IMR-90 (cell line): ENCODE results near the gene CCDC70. TPM values are rescaled to one million over a fixed set of nuclear protein-coding genes. Genes with fewer than 3 reads are reported as not detected.

Experiments
- ATAC-seq: fragments of 200-7000 bp; cut with Tn5 transposase; 2 replicates; pipeline ENCODE4 v1.9.1; 2020; ENCODE audit warnings: low read depth, mild to moderate bottlenecking, moderate library complexity
- BruUV-seq: library from RNA; stranded (reverse); fragments of 400-500 nt; replicated peaks from 2 replicates; lab custom pipeline; 2021; lab: Mats Ljungman, UMichigan
- CTCF ChIA-PET: fragments of 300-600 bp; formaldehyde crosslinking; extraction: SDS; loops from one replicate; lab custom pipeline; 2021; ENCODE audit warnings: antibody characterized with exemption; lab: Yijun Ruan, JAX
- POLR2A ChIA-PET: fragments of 300-600 bp; sonication (Branson Sonifier 250); formaldehyde crosslinking; loops from one replicate; lab custom pipeline; 2022; ENCODE audit warnings: antibody characterized with exemption; ENCODE audit not compliant: unreplicated experiment; lab: Charles Lee
- DNase-seq: peaks from one replicate; pipeline ENCODE4 v3.0.0; 2013
- H2AFZ ChIP-seq: replicated peaks from 2 replicates; pipeline ENCODE3; 2013; ENCODE audit warnings: low read length, mild to moderate bottlenecking; ENCODE audit not compliant: poor library complexity
- H2AK5ac ChIP-seq: 2 replicates; pipeline ENCODE4 v1.6.1; 2013; ENCODE audit warnings: low read depth, low read length, inconsistent platforms
- H2AK9ac ChIP-seq: replicated peaks from 2 replicates; pipeline ENCODE3; 2013; ENCODE audit warnings: mild to moderate bottlenecking, low read depth, low read length, moderate library complexity; ENCODE audit not compliant: poor library complexity
- H2BK120ac ChIP-seq: 2 replicates; pipeline ENCODE4 v1.6.1; 2013; ENCODE audit warnings: low read depth, low read length, inconsistent platforms
- H2BK15ac ChIP-seq: 3 replicates; pipeline ENCODE4 v1.6.1; 2013; ENCODE audit warnings: low read depth, low read length, inconsistent platforms
- H2BK20ac ChIP-seq: 2 replicates; pipeline ENCODE4 v1.6.1; 2013; ENCODE audit warnings: low read depth, mild to moderate bottlenecking, inconsistent platforms, low read length, moderate library complexity
- H2BK5ac ChIP-seq: 2 replicates; pipeline ENCODE4 v1.6.1; 2013; ENCODE audit warnings: mild to moderate bottlenecking, low read depth, low read length, inconsistent platforms; ENCODE audit not compliant: poor library complexity, severe bottlenecking
- H3K14ac ChIP-seq: replicated peaks from 2 replicates; pipeline ENCODE4 v1.6.1; 2013; ENCODE audit warnings: low read depth, low read length, inconsistent platforms
- H3K18ac ChIP-seq: 2 replicates; pipeline ENCODE4 v1.6.1; 2013; ENCODE audit warnings: low read depth, low read length, control low read depth
- H3K23ac ChIP-seq: 2 replicates; pipeline ENCODE4 v1.6.1; 2013; ENCODE audit warnings: low read depth, low read length, inconsistent platforms
- H3K27ac ChIP-seq: 2 replicates; pipeline ENCODE4 v1.5.1; 2013; ENCODE audit warnings: mild to moderate bottlenecking, control low read depth, low read length; ENCODE audit not compliant: insufficient read depth
- H3K27me3 ChIP-seq: 2 replicates; pipeline ENCODE4 v1.6.1; 2013; ENCODE audit warnings: low read length; ENCODE audit not compliant: control insufficient read depth, insufficient read depth
- H3K36me3 ChIP-seq: 2 replicates; pipeline ENCODE4 v1.6.1; 2013; ENCODE audit warnings: low read length, mixed read lengths; ENCODE audit not compliant: control insufficient read depth, insufficient read depth
- H3K4ac ChIP-seq: 2 replicates; pipeline ENCODE4 v1.6.1; 2013; ENCODE audit warnings: low read depth, low read length, inconsistent platforms
- H3K4me1 ChIP-seq: 2 replicates; pipeline ENCODE4 v1.6.1; 2013; ENCODE audit warnings: low read length, mixed read lengths; ENCODE audit not compliant: control insufficient read depth, insufficient read depth
- H3K4me2 ChIP-seq: 2 replicates; pipeline ENCODE4 v1.6.1; 2013; ENCODE audit warnings: low read depth, mild to moderate bottlenecking, control low read depth, low read length, moderate library complexity
- H3K4me3 ChIP-seq: 2 replicates; pipeline ENCODE4 v1.5.1; 2013; ENCODE audit warnings: low read depth, mild to moderate bottlenecking, control low read depth, low read length, moderate library complexity; ENCODE audit not compliant: insufficient read depth
- H3K56ac ChIP-seq: 2 replicates; pipeline ENCODE4 v1.6.1; 2013; ENCODE audit warnings: low read length, inconsistent platforms; ENCODE audit not compliant: insufficient read depth; ENCODE audit errors: extremely low read depth
- H3K79me1 ChIP-seq, 2 experiments: 2 replicates each; pipeline ENCODE4 v1.6.1; 2013; ENCODE audit warnings: low read length in 2 of 2, inconsistent platforms in 1 of 2, low read depth in 1 of 2
- H3K9ac ChIP-seq: 2 replicates; pipeline ENCODE4 v1.6.1; 2013; ENCODE audit warnings: low read depth, low read length, control low read depth
- H3K9me1 ChIP-seq: 2 replicates; pipeline ENCODE4 v1.6.1; 2013; ENCODE audit warnings: low read length, inconsistent platforms; ENCODE audit not compliant: insufficient read depth
- H3K9me3 ChIP-seq: 2 replicates; pipeline ENCODE4 v1.6.1; 2013; ENCODE audit warnings: low read length; ENCODE audit not compliant: control insufficient read depth, insufficient read depth
- H4K20me1 ChIP-seq: 2 replicates; pipeline ENCODE4 v1.6.1; 2013; ENCODE audit warnings: low read length, inconsistent platforms; ENCODE audit not compliant: insufficient read depth
- H4K5ac ChIP-seq: 2 replicates; pipeline ENCODE4 v1.6.1; 2013; ENCODE audit warnings: mild to moderate bottlenecking, low read depth, low read length, control low read depth
- H4K8ac ChIP-seq, 2 experiments: 2 replicates each; pipeline ENCODE4 v1.6.1; 2013; ENCODE audit warnings: low read depth in 2 of 2, low read length in 2 of 2, control low read depth in 1 of 2, inconsistent platforms in 1 of 2
- H4K91ac ChIP-seq: 2 replicates; pipeline ENCODE4 v1.6.1; 2013; ENCODE audit warnings: low read depth, low read length, inconsistent platforms; ENCODE audit not compliant: insufficient read depth
- CEBPB ChIP-seq: IDR thresholded peaks from 2 replicates; pipeline ENCODE4 v1.6.1; 2012; ENCODE audit warnings: low read depth, low read length, improper control_type of control experiment
- FOS ChIP-seq: fragments of 150-350 bp; IDR thresholded peaks from 2 replicates; pipeline ENCODE4 v1.6.1; 2016; ENCODE audit warnings: low read depth, low read length
- MAFK ChIP-seq: IDR thresholded peaks from 2 replicates; pipeline ENCODE4 v1.6.1; 2012; ENCODE audit warnings: low read depth, low read length, improper control_type of control experiment
- MAZ ChIP-seq: IDR thresholded peaks from 2 replicates; pipeline ENCODE4 v1.6.1; 2012; ENCODE audit warnings: low read depth, mild to moderate bottlenecking, low read length, improper control_type of control experiment, moderate library complexity, borderline replicate concordance
- WGBS, 2 experiments: methylation state at CpG; one replicate each; pipeline versions ENCODE4 v1.1.5 to v1.1.7; 2013; ENCODE audit warnings: missing lambda C conversion rate in 2 of 2; ENCODE audit not compliant: insufficient read length in 1 of 2; ENCODE audit errors: extremely low coverage in 2 of 2; 5-methylcytosine and 5-hydroxymethylcytosine counted together
- dilution Hi-C: fragments of 300-500 bp; cut with HindIII; formaldehyde crosslinking; loops from one replicate; pipeline ENCODE4 v1.14.3; 2018; ENCODE audit warnings: low sequenced_read_pairs; ENCODE audit not compliant: unreplicated experiment
- in situ Hi-C: fragments of 300-500 bp; cut with MboI; formaldehyde crosslinking; loops from 3 replicates; pipeline ENCODE4 v1.14.3; 2019; ENCODE audit warnings: low sequenced_read_pairs, inconsistent platforms, mixed read lengths
- intact Hi-C: fragments of 100-400 bp; cut with micrococcal nuclease; formaldehyde crosslinking; loops from 2 replicates; pipeline ENCODE4 v1.10.0; 2022
- polyA plus RNA-seq, 3 experiments: library from polyadenylated mRNA; depleted of rRNA; stranded (reverse); fragments of >200 nt; gene quantifications; 2 replicates each; pipeline ENCODE4 v1.2.3, GENCODE V29; 2012; ENCODE audit warnings: low replicate concordance in 1 of 3
- total RNA-seq: library from RNA; depleted of rRNA; stranded (reverse); fragments of >200 nt; gene quantifications from 2 replicates; pipeline ENCODE4 v1.2.3, GENCODE V29; 2012
- TF ChIP-seq, protein P1 (sequence below): conservative IDR thresholded peaks from 2 replicates; pipeline ENCODE4 v1.5.1; 2012; ENCODE audit warnings: mild to moderate bottlenecking, low read depth, low read length, improper control_type of control experiment

CCDC70 gene
- total and polyA plus RNA-seq, 2 of the 4 experiments (the other 2 are of a cell fraction) = not detected

GRCh38 chr13:51839711-51840540 lies 21.8 kb upstream of the CCDC70 start:
- Histone ChIP-seq H3K79me1 (no peaks in the 10 kb centered on the region), H4K91ac (no peak overlapping the region), H2BK20ac (no peak overlapping the region), H2BK120ac (no peak overlapping the region), H3K56ac (no peak overlapping the region), H3K23ac (no peak overlapping the region), H2BK15ac (no peak overlapping the region), H2AK9ac (no peak overlapping the region), H3K18ac (no peak overlapping the region), H4K20me1 (no peaks in the 10 kb centered on the region), H2BK5ac (no peak overlapping the region), H3K9ac (no peak overlapping the region), H3K36me3 (no peaks in the 10 kb centered on the region), H3K4ac (no peak overlapping the region), H4K5ac (no peak overlapping the region), H2AK5ac (no peak overlapping the region), H3K27ac (no peak overlapping the region), H3K4me2 (no peak overlapping the region), H3K4me1 (no peaks in the 10 kb centered on the region), H3K9me1 (no peaks in the 10 kb centered on the region), H3K4me3 (no peak overlapping the region), H3K9me3 (no peaks in the 10 kb centered on the region), H2AFZ (peak overlapping the region; percentile 26), H4K8ac (no peak overlapping the region), H3K14ac (no peak overlapping the region), H3K27me3 (peaks cover 38% of the 10 kb centered on the region)
- TF ChIP-seq CEBPB (no peak), FOS (no peak), MAFK (no peak), MAZ (no peak)
- TF ChIP-seq, protein P1, sequence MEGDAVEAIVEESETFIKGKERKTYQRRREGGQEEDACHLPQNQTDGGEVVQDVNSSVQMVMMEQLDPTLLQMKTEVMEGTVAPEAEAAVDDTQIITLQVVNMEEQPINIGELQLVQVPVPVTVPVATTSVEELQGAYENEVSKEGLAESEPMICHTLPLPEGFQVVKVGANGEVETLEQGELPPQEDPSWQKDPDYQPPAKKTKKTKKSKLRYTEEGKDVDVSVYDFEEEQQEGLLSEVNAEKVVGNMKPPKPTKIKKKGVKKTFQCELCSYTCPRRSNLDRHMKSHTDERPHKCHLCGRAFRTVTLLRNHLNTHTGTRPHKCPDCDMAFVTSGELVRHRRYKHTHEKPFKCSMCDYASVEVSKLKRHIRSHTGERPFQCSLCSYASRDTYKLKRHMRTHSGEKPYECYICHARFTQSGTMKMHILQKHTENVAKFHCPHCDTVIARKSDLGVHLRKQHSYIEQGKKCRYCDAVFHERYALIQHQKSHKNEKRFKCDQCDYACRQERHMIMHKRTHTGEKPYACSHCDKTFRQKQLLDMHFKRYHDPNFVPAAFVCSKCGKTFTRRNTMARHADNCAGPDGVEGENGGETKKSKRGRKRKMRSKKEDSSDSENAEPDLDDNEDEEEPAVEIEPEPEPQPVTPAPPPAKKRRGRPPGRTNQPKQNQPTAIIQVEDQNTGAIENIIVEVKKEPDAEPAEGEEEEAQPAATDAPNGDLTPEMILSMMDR = no peak
- ATAC-seq (no peak), DNase-seq (no peak)
- dilution Hi-C loops (no loop called here), intact Hi-C loops (no loop called here), in situ Hi-C loops (no loop called here)
- CTCF ChIA-PET = no interaction called here
- 80% methylated on average over 2 of the region's 10 CpGs; no CpG with 5 or more reads in 1 of the 2 experiments for WGBS, 2 experiments
- no TSS peak for BruUV-seq
- POLR2A ChIA-PET = no interaction called here
